HG02840 (cell line): ENCODE data around the gene LRRC8B.
"Not testable (repeated sequence)": the region's sequence is repeated elsewhere in the genome, so short reads cannot be mapped to it uniquely, and the experiment has no call there.

Experiments
- ATAC-seq: cut with Tn5 transposase; IDR thresholded peaks from one replicate; pipeline ENCODE4 v1.9.1; 2021; ENCODE audit warnings: mild to moderate bottlenecking, moderate library complexity, moderate number of reproducible peaks; ENCODE audit not compliant: unreplicated experiment, low FRiP score

LRRC8B gene

GRCh38 chr1:89523572-89524368, 859 bp upstream of the LRRC8B start:
- peak; percentile 33 for ATAC-seq

- no peak for ATAC-seq
Observed at GRCh38 chr1:89525169-89525855, 683 bp downstream of the LRRC8B start.

- no peak for ATAC-seq
Observed at GRCh38 chr1:89527256-89527655, 2.6 kb downstream of the LRRC8B start.

- no peak for ATAC-seq
Observed at GRCh38 chr1:89527750-89528381, 3.2 kb downstream of the LRRC8B start.

GRCh38 chr1:89528382-89528780, 3.8 kb downstream of the LRRC8B start:
- ATAC-seq: no peak

- ATAC-seq: no peak
Observed at GRCh38 chr1:89529196-89529595, 4.6 kb downstream of the LRRC8B start.

- ATAC-seq: no peak
Observed at GRCh38 chr1:89530444-89531089, 5.9 kb downstream of the LRRC8B start.

- ATAC-seq: no peak
Observed at GRCh38 chr1:89531480-89532139, 7.0 kb downstream of the LRRC8B start.

GRCh38 chr1:89532228-89532627, 7.6 kb downstream of the LRRC8B start:
- no peak for ATAC-seq

- no peak for ATAC-seq
Observed at GRCh38 chr1:89532866-89533265, 8.2 kb downstream of the LRRC8B start.

- ATAC-seq: no peak
Observed at GRCh38 chr1:89535537-89535936, 10.9 kb downstream of the LRRC8B start.

GRCh38 chr1:89536555-89537341, 12.1 kb downstream of the LRRC8B start:
- no peak for ATAC-seq

GRCh38 chr1:89538361-89538760, 13.7 kb downstream of the LRRC8B start:
- ATAC-seq: no peak

- no peak for ATAC-seq
Observed at GRCh38 chr1:89539128-89539527, 14.5 kb downstream of the LRRC8B start.

GRCh38 chr1:89540406-89540970, 15.9 kb downstream of the LRRC8B start:
- ATAC-seq: no peak

- ATAC-seq: no peak
Observed at GRCh38 chr1:89542345-89542744, 17.7 kb downstream of the LRRC8B start.

GRCh38 chr1:89543632-89544031, 19.0 kb downstream of the LRRC8B start:
- ATAC-seq: not testable (repeated sequence)

GRCh38 chr1:89545264-89546038, 20.8 kb downstream of the LRRC8B start:
- no peak for ATAC-seq
